GM21423 (cell line): ENCODE data around the gene FKBP8.
"Not testable (repeated sequence)": the region's sequence is repeated elsewhere in the genome, so short reads cannot be mapped to it uniquely, and the experiment has no call there.

Source experiments
- ATAC-seq: cut with Tn5 transposase; IDR thresholded peaks from one replicate; pipeline ENCODE4 v1.9.1; 2021; ENCODE audit warnings: mild to moderate bottlenecking, moderate library complexity; ENCODE audit not compliant: unreplicated experiment

FKBP8 gene

GRCh38 chr19:18542941-18543813, at the start of gene FKBP8:
Gene FKBP8, minus strand, starts transcription at chr19:18543573. Its CDS starts 1,603 bp downstream, at chr19:18541970.
- ATAC-seq, result peak; percentile 90

- ATAC-seq, result not testable (repeated sequence)
These were observed 49.4 kb upstream of the FKBP8 start for GRCh38 chr19:18592732-18593131.

GRCh38 chr19:18591735-18592385, 48.5 kb upstream of the FKBP8 start:
- ATAC-seq, result no peak

- no peak for ATAC-seq
These were observed 47.2 kb upstream of the FKBP8 start for GRCh38 chr19:18590273-18591272.

- ATAC-seq, result peak; percentile 34
These were observed 46.3 kb upstream of the FKBP8 start for GRCh38 chr19:18589380-18590272.

- ATAC-seq, result peak; percentile 55
These were observed 45.4 kb upstream of the FKBP8 start, which contains the start of gene REX1BD for GRCh38 chr19:18588611-18589379. Gene REX1BD, plus strand, starts transcription at chr19:18588798. Its CDS starts 4 bp downstream, at chr19:18588802.

- no peak for ATAC-seq
These were observed 44.7 kb upstream of the FKBP8 start for GRCh38 chr19:18587962-18588610.

GRCh38 chr19:18587561-18587960, 44.2 kb upstream of the FKBP8 start:
- no peak for ATAC-seq

GRCh38 chr19:18586306-18586705, 42.9 kb upstream of the FKBP8 start:
- ATAC-seq, result no peak

GRCh38 chr19:18580311-18580710, 36.9 kb upstream of the FKBP8 start:
- ATAC-seq, result no peak

GRCh38 chr19:18577365-18577914, 34.1 kb upstream of the FKBP8 start:
- no peak for ATAC-seq

- no peak for ATAC-seq
These were observed 33.0 kb upstream of the FKBP8 start for GRCh38 chr19:18576383-18576782.

GRCh38 chr19:18574691-18575291, 31.4 kb upstream of the FKBP8 start:
- ATAC-seq, result no peak

- ATAC-seq, result peak; percentile 95
These were observed 28.4 kb upstream of the FKBP8 start, which contains the start of gene UBA52 for GRCh38 chr19:18571564-18572344. Gene UBA52, plus strand, starts transcription at chr19:18571857. Its CDS starts 1,444 bp downstream, at chr19:18573301.

- ATAC-seq, result no peak
These were observed 25.0 kb upstream of the FKBP8 start for GRCh38 chr19:18568367-18568766.

- no peak for ATAC-seq
These were observed 23.6 kb upstream of the FKBP8 start for GRCh38 chr19:18566953-18567352.

- ATAC-seq, result no peak
These were observed 18.7 kb upstream of the FKBP8 start for GRCh38 chr19:18562086-18562485.
